Left lung (tissue), 10 donors: ENCODE results near the gene ETDC. TPM values are rescaled to one million over a fixed set of nuclear protein-coding genes. Genes with fewer than 3 reads are reported as not detected.

Experiments
- ATAC-seq: fragments of 200-7000 bp; cut with Tn5 transposase; one replicate; pipeline ENCODE4 v1.9.1; 2020; ENCODE audit warnings: moderate library complexity
- DNase-seq, 4 donors: peaks; one replicate each; pipeline ENCODE4 v3.0.0-alpha.2; 2013 to 2020
- H3K27ac ChIP-seq, 2 donors: fragments of 200-600 bp; sonication (generic) in 1 of 2; one replicate each; pipeline versions ENCODE4 v1.5.0 to v1.8.0; 2020 to 2021
- H3K27me3 ChIP-seq, 2 donors: fragments of 200-600 bp; sonication (generic) in 1 of 2; one replicate each; pipeline versions ENCODE4 v1.5.0 to v1.8.0; 2020 to 2021
- H3K36me3 ChIP-seq, 2 donors: fragments of 200-600 bp; sonication (generic) in 1 of 2; one replicate each; pipeline versions ENCODE4 v1.5.0 to v1.8.0; 2020 to 2021
- H3K4me1 ChIP-seq, 2 donors: fragments of 200-600 bp; one replicate each; pipeline ENCODE4 v1.8.0; 2021
- H3K4me3 ChIP-seq, 2 donors: fragments of 200-600 bp; sonication (generic) in 1 of 2; one replicate each; pipeline versions ENCODE4 v1.5.0 to v1.8.0; 2020 to 2021; ENCODE audit warnings: mild to moderate bottlenecking in 1 of 2
- H3K9me3 ChIP-seq, 2 donors: fragments of 200-600 bp; sonication (generic) in 1 of 2; one replicate each; pipeline versions ENCODE4 v1.5.0 to v1.8.0; 2020 to 2021
- intact Hi-C, 2 donors: fragments of 100-400 bp; cut with DNase I; formaldehyde crosslinking; loops; one replicate each; pipeline versions ENCODE4 v1.11.2 to v1.14.2; 2022
- polyA plus RNA-seq, 6 donors: library from polyadenylated mRNA; unstranded; fragments of 120-200 nt; gene quantifications; one replicate each; pipeline ENCODE4 v1.2.1, GENCODE V29; 2013; ENCODE audit not compliant: insufficient read length in 6 of 6
- total RNA-seq, 2 donors: library from RNA; stranded (reverse); fragmentation: NEBNext Ultra II Directional; extraction: Animal tissue kit (Norgen Biotek cat#: 25700); gene quantifications; one replicate each; pipeline ENCODE4 v1.2.1, GENCODE V29; 2021
- TF ChIP-seq, protein P1 (sequence below), 2 donors: fragments of 200-600 bp; sonication (generic) in 1 of 2; IDR thresholded peaks; one replicate each; pipeline versions ENCODE4 v1.5.0 to v1.8.0; 2021; ENCODE audit warnings: antibody characterized with exemption in 2 of 2
- donor health status: DM: no; HTN: yes; CAD: no.
- donor health status: DM: no; HTN: no; CAD: no.

ETDC gene
- total and polyA plus RNA-seq, 8 donors: 1.2 to 1.7 (median 1.3) TPM; not detected in 4

DNA sequence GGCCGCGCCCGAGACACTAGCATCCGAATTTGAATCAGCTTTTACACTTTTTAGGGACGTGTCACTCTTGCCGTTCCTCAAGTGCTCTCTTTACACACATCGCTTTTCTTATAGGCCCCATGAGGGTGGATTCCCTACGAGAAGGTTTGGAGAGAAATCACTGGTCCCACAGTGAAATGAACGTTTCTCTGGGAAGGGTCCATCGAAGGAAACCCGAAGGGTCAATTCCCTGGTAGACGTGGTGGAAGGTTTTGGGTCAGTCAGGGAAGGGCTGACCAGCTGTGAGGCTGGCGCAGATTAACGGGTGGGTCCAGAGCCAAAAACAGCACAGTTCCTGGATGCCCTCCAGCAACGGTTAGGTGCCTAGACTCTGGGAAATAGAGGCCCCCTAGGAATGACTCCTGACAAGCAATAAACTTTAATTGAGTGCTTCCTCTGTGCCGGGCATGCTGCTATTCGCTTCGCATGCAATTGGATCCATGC lies 35.9 kb downstream of the ETDC start:
- Histone ChIP-seq H3K27me3 (peaks cover 0 to 4% of the 10 kb centered on the region in 2 donors), H3K36me3 (peaks cover 0 to 16% of the 10 kb centered on the region in 2 donors), H3K27ac (peak overlapping the region; percentile 91 to 95), H3K4me3 (peak overlapping the region; percentile 44 to 70), H3K4me1 (peaks cover 8 to 29% of the 10 kb centered on the region in 2 donors), H3K9me3 (no peaks in the 10 kb centered on the region)
- ATAC-seq: peak; percentile 3
- peak in 1 of 4 donors; percentile 24 for DNase-seq
- intact Hi-C loops: no loop called here
- TF ChIP-seq, protein P1, sequence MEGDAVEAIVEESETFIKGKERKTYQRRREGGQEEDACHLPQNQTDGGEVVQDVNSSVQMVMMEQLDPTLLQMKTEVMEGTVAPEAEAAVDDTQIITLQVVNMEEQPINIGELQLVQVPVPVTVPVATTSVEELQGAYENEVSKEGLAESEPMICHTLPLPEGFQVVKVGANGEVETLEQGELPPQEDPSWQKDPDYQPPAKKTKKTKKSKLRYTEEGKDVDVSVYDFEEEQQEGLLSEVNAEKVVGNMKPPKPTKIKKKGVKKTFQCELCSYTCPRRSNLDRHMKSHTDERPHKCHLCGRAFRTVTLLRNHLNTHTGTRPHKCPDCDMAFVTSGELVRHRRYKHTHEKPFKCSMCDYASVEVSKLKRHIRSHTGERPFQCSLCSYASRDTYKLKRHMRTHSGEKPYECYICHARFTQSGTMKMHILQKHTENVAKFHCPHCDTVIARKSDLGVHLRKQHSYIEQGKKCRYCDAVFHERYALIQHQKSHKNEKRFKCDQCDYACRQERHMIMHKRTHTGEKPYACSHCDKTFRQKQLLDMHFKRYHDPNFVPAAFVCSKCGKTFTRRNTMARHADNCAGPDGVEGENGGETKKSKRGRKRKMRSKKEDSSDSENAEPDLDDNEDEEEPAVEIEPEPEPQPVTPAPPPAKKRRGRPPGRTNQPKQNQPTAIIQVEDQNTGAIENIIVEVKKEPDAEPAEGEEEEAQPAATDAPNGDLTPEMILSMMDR (IDR thresholded peaks at IDR 0.05): no peak

DNA sequence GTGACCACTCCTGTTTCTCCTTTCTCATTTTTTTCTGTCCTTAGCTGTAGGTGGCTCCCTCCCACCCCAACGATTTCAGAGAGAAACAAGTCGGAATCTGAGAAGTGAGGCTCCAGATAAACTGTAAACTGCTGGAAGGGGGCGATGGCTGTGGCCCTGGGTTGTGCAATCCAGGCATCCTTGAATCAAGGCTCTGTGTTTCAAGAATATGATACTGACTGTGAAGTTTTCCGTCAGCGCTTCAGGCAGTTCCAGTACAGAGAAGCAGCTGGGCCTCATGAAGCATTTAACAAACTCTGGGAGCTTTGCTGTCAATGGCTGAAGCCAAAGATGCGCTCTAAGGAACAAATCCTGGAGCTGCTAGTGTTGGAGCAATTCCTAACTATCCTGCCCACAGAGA lies 37.7 kb downstream of the ETDC start:
- Histone ChIP-seq H3K4me1 (peaks cover under 1 to 11% of the 10 kb centered on the region in 2 donors), H3K27me3 (peaks cover 0 to 4% of the 10 kb centered on the region in 2 donors), H3K27ac (peak overlapping the region in 1 of 2 donors; percentile 53), H3K36me3 (peaks cover 0 to 20% of the 10 kb centered on the region in 2 donors), H3K4me3 (no peak overlapping the region), H3K9me3 (no peaks in the 10 kb centered on the region)
- DNase-seq (no peak), ATAC-seq (no peak)
- intact Hi-C loops: no loop called here
- TF ChIP-seq, protein P1 (IDR thresholded peaks at IDR 0.05): no peak

DNA sequence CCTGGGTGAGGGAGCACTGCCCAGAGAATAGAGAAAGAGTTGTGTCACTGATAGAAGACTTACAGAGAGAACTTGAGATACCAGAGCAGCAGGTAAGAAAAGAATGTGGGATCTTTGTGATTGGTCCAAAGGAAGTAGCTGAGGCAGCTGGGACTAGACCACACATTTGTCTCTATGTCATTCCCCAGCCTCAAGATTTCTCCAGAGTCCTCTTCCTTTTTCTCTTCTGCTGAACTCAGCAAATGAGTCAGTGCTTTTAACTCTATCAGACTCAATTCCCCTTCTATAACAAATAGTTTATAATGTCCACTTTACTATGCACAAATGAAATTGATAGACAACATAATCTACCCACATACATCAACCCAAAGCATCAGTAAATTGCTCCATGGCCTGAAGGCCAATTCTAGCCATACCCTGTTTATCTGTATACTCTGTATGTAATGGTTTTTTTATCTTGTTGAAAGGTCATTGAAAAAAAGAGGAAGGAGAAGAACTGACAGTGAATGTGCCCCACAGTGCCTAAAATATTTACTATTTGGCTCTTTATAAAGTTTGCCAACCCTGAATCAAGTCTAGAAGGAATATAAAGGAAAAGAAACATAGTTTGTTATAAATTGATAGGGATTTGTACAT lies 38.2 kb downstream of the ETDC start:
- no peaks in the 10 kb centered on the region for H3K9me3 ChIP-seq
- TF ChIP-seq, protein P1 (IDR thresholded peaks at IDR 0.05): no peak
- H3K4me3 ChIP-seq: no peak overlapping the region
- ATAC-seq (no peak), DNase-seq (no peak)
- peaks cover 0 to 20% of the 10 kb centered on the region in 2 donors for H3K36me3 ChIP-seq
- H3K4me1 ChIP-seq: peaks cover 0 to 5% of the 10 kb centered on the region in 2 donors
- intact Hi-C loops: no loop called here
- peaks cover 0 to 4% of the 10 kb centered on the region in 2 donors for H3K27me3 ChIP-seq
- peak overlapping the region in 1 of 2 donors; percentile 53 for H3K27ac ChIP-seq

DNA sequence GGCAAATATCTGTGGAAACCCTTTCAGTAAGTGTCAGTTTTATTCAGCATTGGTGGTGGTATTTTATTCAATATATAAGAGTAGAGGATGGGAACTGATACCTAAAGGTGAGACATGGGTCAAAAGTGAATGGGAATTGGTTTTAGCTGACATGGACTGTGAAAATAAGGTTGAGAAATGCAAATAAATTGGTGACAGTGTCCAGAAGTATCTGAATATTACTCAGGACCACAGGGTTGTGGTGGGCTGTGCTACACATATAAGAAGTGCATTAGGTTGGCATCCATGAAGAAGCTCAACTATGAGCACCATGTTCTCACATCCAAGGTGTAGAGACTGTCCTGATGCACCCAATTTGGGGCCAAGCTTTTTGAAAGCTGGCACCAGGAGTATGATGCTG lies 45.0 kb downstream of the ETDC start:
- H3K27ac ChIP-seq: no peak overlapping the region
- ATAC-seq (no peak), DNase-seq (no peak)
- TF ChIP-seq, protein P1 (IDR thresholded peaks at IDR 0.05): no peak
- no peaks in the 10 kb centered on the region for H3K9me3 ChIP-seq
- H3K4me1 ChIP-seq: no peaks in the 10 kb centered on the region
- no peaks in the 10 kb centered on the region for H3K27me3 ChIP-seq
- intact Hi-C loops: no loop called here
- no peak overlapping the region for H3K4me3 ChIP-seq
- peaks cover 0 to 12% of the 10 kb centered on the region in 2 donors for H3K36me3 ChIP-seq

Other genes starting within 250 kb of the ETDC start
- 1 to 10 TPM; 1.9 to 3.3 TPM for gene SMIM10L2B, start 210.8 kb upstream of the ETDC start, total RNA-seq
- gene SMIM10L2B, start 210.8 kb upstream of the ETDC start, polyA plus RNA-seq: 1 to 10 TPM; 2.8 to 4.6 (median 4.3) TPM
- not detected for gene ETDB, start 189.0 kb upstream of the ETDC start, total RNA-seq
- under 1 TPM in 1 of 6 donors, not detected in 5; 0.33 TPM for gene ETDB, start 189.0 kb upstream of the ETDC start, polyA plus RNA-seq
- gene CT55, start 138.1 kb upstream of the ETDC start, total RNA-seq: not detected
- gene CT55, start 138.1 kb upstream of the ETDC start, polyA plus RNA-seq: under 1 TPM in 5 of 6 donors, not detected in 1; 0.16 to 0.43 (median 0.23) TPM
- gene ETDA, start 57.4 kb upstream of the ETDC start, total RNA-seq: not detected
- under 1 TPM in 4 of 6 donors, not detected in 2; 0.28 to 0.43 (median 0.38) TPM for gene ETDA, start 57.4 kb upstream of the ETDC start, polyA plus RNA-seq
- gene ZNF75D, start 34.6 kb downstream of the ETDC start, total RNA-seq: 10 to 100 TPM in 1 of 2 donors, 1 to 10 TPM in 1; 9.3 to 11.0 TPM
- 10 to 100 TPM; 22.4 to 28.7 (median 27.5) TPM for gene ZNF75D, start 34.6 kb downstream of the ETDC start, polyA plus RNA-seq
- 1 to 10 TPM; 6.2 to 6.4 TPM for gene ZNF449, start 35.3 kb downstream of the ETDC start, total RNA-seq
- gene ZNF449, start 35.3 kb downstream of the ETDC start, polyA plus RNA-seq: 10 to 100 TPM; 11.7 to 13.1 (median 12.2) TPM
- 1 to 10 TPM; 2.4 to 6.4 TPM for gene SMIM10L2A, start 112.5 kb downstream of the ETDC start, total RNA-seq
- gene SMIM10L2A, start 112.5 kb downstream of the ETDC start, polyA plus RNA-seq: 10 to 100 TPM in 1 of 6 donors, 1 to 10 TPM in 5; 5.2 to 10.3 (median 8.7) TPM
- gene INTS6L, start 211.2 kb downstream of the ETDC start, total RNA-seq: 1 to 10 TPM; 6.2 to 7.2 TPM
- gene INTS6L, start 211.2 kb downstream of the ETDC start, polyA plus RNA-seq: 10 to 100 TPM; 31.0 to 40.6 (median 36.7) TPM